K562 (cell line): ENCODE data around the gene DIPK1B. TPM values are rescaled to one million over a fixed set of nuclear protein-coding genes. Genes with fewer than 3 reads are reported as not detected.

Experiments used
- CBFA2T3 ChIP-seq: fragments of 450-650 bp; IDR thresholded peaks from 2 replicates; pipeline ENCODE4 v1.6.1; 2017
- EGR1 ChIP-seq: fragments of 450-650 bp; conservative IDR thresholded peaks from 2 replicates; pipeline ENCODE4 v1.6.1; 2017; ENCODE audit warnings: mild to moderate bottlenecking
- MBD1 ChIP-seq: fragments of 250-450 bp; sonication (Bioruptor Pico); IDR thresholded peaks from 2 replicates; pipeline ENCODE4 v1.8.0; 2022; ENCODE audit warnings: inconsistent platforms
- NCOR1 ChIP-seq: fragments of 450-650 bp; IDR thresholded peaks from 2 replicates; pipeline ENCODE4 v1.6.1; 2016; ENCODE audit warnings: mild to moderate bottlenecking, moderate library complexity
- PML ChIP-seq: IDR thresholded peaks from 2 replicates; pipeline ENCODE4 v1.6.1; 2012; ENCODE audit warnings: low read length, inconsistent platforms
- REST ChIP-seq, 2 experiments: fragments of 450-650 bp; formaldehyde crosslinking in 1 of 2; IDR thresholded peaks; 2 replicates each; pipeline versions ENCODE4 v1.4.0 to v1.6.1; 2014 to 2020; ENCODE audit warnings: mild to moderate bottlenecking in 2 of 2, borderline replicate concordance in 1 of 2, low read depth in 1 of 2
- RFX5 ChIP-seq: IDR thresholded peaks from 2 replicates; pipeline ENCODE4 v1.6.1; 2011; ENCODE audit warnings: low read depth, mild to moderate bottlenecking, improper control_type of control experiment, low read length
- STAT6 ChIP-seq: sonication (generic); formaldehyde crosslinking; IDR thresholded peaks from 2 replicates; pipeline ENCODE4 v1.8.1; 2023; ENCODE audit warnings: mild to moderate bottlenecking, missing genetic modification reagents
- TEAD4 ChIP-seq, 2 experiments: sonication (generic) in 1 of 2; formaldehyde crosslinking in 1 of 2; IDR thresholded peaks; 2 replicates each; pipeline versions ENCODE4 v1.6.1 to v1.8.0; 2012 to 2022; ENCODE audit warnings: borderline replicate concordance in 1 of 2, inconsistent platforms in 1 of 2, low read length in 1 of 2, mild to moderate bottlenecking in 1 of 2, missing genetic modification reagents in 1 of 2
- UBTF ChIP-seq, 2 experiments: IDR thresholded peaks; 2 replicates each; pipeline ENCODE4 v1.6.1; 2012; ENCODE audit warnings: improper control_type of control experiment in 2 of 2, low read depth in 2 of 2, low read length in 2 of 2, borderline replicate concordance in 1 of 2
- ZNF785 ChIP-seq: fragments of 250-450 bp; sonication (Bioruptor Pico); IDR thresholded peaks from 2 replicates; pipeline ENCODE4 v1.4.0; 2020; ENCODE audit warnings: mild to moderate bottlenecking
- polyA plus RNA-seq, 8 experiments: library from polyadenylated mRNA; depleted of rRNA in 4 of 8; stranded (reverse) in 5 of 8; unstranded in 3 of 8; fragments of >200 nt; fragmentation: Nextera tagmentation in 2 of 8; fragmentation: Illumina TruSeq in 1 of 8; extraction: Ambion mirVana in 2 of 8; extraction: Trizol in 1 of 8; gene quantifications; 2 replicates each; pipeline versions ENCODE4 v1.2.1 to v1.2.3, GENCODE V29; 2011 to 2014; ENCODE audit warnings: inconsistent platforms in 1 of 8, missing spikeins in 1 of 8
- total RNA-seq, 7 experiments: library from RNA; depleted of rRNA in 6 of 7; stranded (reverse); fragments of >200 nt in 6 of 7; fragmentation: Illumina TruSeq in 2 of 7; extraction: Trizol in 2 of 7; gene quantifications; 2 replicates each; pipeline versions ENCODE4 v1.2.1 to v1.2.3, GENCODE V29; 2011 to 2021; ENCODE audit warnings: low replicate concordance in 1 of 7

The DIPK1B gene
- total and polyA plus RNA-seq, 9 of the 15 experiments (the other 6 are each of a cell fraction or from before 2014, with no cell fraction given) = 0.08 to 22.3 (median 5.9) TPM

- TF ChIP-seq REST (IDR thresholded peaks at IDR 0.05; ENCODE audit: borderline replicate concordance) = peak; percentile 23; the same call in 1 of the 2 replicates
- no peak for TF ChIP-seq REST (CRISPR knock-in tag; IDR thresholded peaks at IDR 0.05; ENCODE audit: low read depth)
- peak; percentile 65 for TF ChIP-seq EGR1
- TF ChIP-seq NCOR1 = peak; percentile 26
- TF ChIP-seq ZNF785 (CRISPR knock-in tag) = no peak
- no peak for TF ChIP-seq STAT6 (CRISPR knock-in tag)
- TF ChIP-seq TEAD4 (IDR thresholded peaks at IDR 0.05; ENCODE audit: low read length) = no peak; the same call in 1 of the 2 replicates
- TF ChIP-seq TEAD4 (CRISPR knock-in tag; IDR thresholded peaks at IDR 0.05; ENCODE audit: borderline replicate concordance) = no peak
- TF ChIP-seq UBTF (IDR thresholded peaks at IDR 0.05; ENCODE audit: borderline replicate concordance in 1 of 2, low read depth in 2 of 2, low read length in 2 of 2) = no peak
- no peak for TF ChIP-seq MBD1 (CRISPR knock-in tag)
- no peak for TF ChIP-seq PML
- TF ChIP-seq CBFA2T3 = no peak
- TF ChIP-seq RFX5 = no peak
Observed at GRCh38 chr9:136671646-136672430, 40.5 kb upstream of the DIPK1B start (continued).
